SK-N-SH (cell line): ENCODE measurements around the gene MAML3.

ENCODE experiments used
- CTCF ChIP-seq: fragments of 200-600 bp; sonication (generic); IDR thresholded peaks from 2 replicates; pipeline ENCODE4 v1.6.1; 2017; ENCODE audit warnings: antibody characterized with exemption, mild to moderate bottlenecking, moderate library complexity
- NFIC ChIP-seq: IDR thresholded peaks from 2 replicates; pipeline ENCODE4 v1.4.0; 2012; ENCODE audit warnings: borderline replicate concordance
- POLR2AphosphoS5 ChIP-seq: IDR thresholded peaks from 2 replicates; pipeline ENCODE4 v1.6.1; 2012; ENCODE audit warnings: low read depth, low read length

- no peak for TF ChIP-seq CTCF
- TF ChIP-seq POLR2AphosphoS5: no peak
- TF ChIP-seq NFIC: no peak
Measured at GRCh38 chr4:139887962-139888735, 265.8 kb downstream of the MAML3 start.
